Skin epidermis (tissue), 12 donors: ENCODE data around the gene SNTB2.
A peak's percentile ranks its signal among the peaks of the same experiment; 100 is the strongest.
"Not testable (repeated sequence)": the region's sequence is repeated elsewhere in the genome, so short reads cannot be mapped to it uniquely, and the experiment has no call there.

ENCODE experiments used
- H3K27ac ChIP-seq, 21 experiments: fragments of 200-600 bp; sonication (generic) in 11 of 21; one replicate each; pipeline ENCODE4 v1.5.0; 2020; ENCODE audit warnings: mild to moderate bottlenecking in 3 of 21, inconsistent platforms in 2 of 21, moderate library complexity in 2 of 21
- H3K4me3 ChIP-seq, 7 experiments: fragments of 200-600 bp; sonication (generic) in 2 of 7; one replicate each; pipeline ENCODE4 v1.5.0; 2020; ENCODE audit warnings: inconsistent platforms in 2 of 7, mild to moderate bottlenecking in 2 of 7, moderate library complexity in 1 of 7

Gene SNTB2

GRCh38 chr16:69217433-69217832, 30.5 kb downstream of the SNTB2 start:
- H3K4me3 ChIP-seq: no peak overlapping the region
- H3K27ac ChIP-seq: no peak overlapping the region

- Histone ChIP-seq H3K27ac (no peak overlapping the region), H3K4me3 (no peak overlapping the region)
Observed at GRCh38 chr16:69219279-69219678, 32.3 kb downstream of the SNTB2 start.

- H3K27ac ChIP-seq: peak overlapping the region in 2 of 21 experiments; percentile 2 to 77
- H3K4me3 ChIP-seq: no peak overlapping the region
Observed at GRCh38 chr16:69223882-69224281, 36.9 kb downstream of the SNTB2 start.

- Histone ChIP-seq H3K4me3 (no peak overlapping the region), H3K27ac (peak overlapping the region in 9 of 21 experiments; percentile 11 to 77 (median 47))
Observed at GRCh38 chr16:69225121-69225520, 38.2 kb downstream of the SNTB2 start.

GRCh38 chr16:69233124-69233523, 46.2 kb downstream of the SNTB2 start:
- H3K27ac ChIP-seq: peak overlapping the region in 1 of 21 experiments; percentile 30
- no peak overlapping the region for H3K4me3 ChIP-seq

DNA sequence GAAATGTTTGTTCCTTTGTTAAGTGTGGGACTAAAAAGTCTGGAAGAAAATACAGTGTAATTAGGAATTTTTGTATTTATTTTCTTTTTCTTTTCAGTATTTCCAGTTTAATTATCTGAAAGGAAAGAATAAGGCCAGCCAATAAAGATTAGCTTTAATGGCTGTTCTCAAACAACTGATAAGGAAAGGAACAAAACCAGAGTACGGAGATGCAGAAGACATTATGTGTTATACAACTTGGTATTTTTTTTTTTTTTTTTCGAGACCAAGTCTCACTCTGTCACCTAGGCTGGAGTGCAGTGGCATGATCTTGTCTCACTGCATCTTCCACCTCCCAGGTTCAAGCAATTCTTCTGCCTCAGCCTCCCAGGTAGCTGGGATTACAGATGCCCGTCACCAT, 47.5 kb downstream of the SNTB2 start:
- Histone ChIP-seq H3K27ac (no peak overlapping the region), H3K4me3 (no peak overlapping the region)

DNA sequence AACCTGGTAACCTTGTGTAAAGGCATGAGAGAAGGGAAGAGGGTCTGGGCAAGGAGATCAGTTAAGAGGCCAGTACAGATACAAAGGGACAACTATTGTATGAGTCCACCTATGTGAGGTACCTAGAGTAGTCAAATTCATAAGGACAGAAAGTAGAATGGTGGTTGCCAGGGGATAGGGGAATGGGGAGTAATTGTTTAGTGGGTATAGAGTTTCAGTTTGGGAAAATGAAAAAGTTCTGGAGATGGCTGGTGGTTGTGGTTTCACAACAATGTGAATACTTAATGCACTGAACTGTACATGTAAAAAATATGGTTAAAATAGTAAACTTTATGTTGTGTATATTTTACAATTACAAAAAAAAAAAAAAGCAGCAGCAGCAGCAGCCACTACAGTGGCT, 49.4 kb downstream of the SNTB2 start:
- H3K4me3 ChIP-seq: no peak overlapping the region
- H3K27ac ChIP-seq: no peak overlapping the region

DNA sequence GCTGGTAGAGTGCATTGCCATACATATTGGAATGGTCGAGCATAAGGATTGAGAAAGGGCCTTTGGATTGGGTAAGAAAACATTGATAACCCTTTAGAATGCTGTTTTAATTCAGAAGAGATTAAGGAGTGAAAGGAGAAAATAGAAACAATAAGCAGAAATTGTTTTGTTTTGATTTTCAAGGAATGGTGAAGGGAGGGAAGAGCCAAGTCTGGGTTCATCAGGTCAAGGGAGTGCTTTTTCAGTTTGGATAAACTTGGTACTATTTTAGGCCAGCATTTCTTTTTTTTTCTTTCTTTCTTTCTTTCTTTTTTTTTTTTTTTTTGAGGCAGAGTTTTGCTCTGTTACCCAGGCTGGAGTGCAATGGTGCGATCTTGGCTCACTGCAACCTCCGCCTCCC, 50.3 kb downstream of the SNTB2 start:
- Histone ChIP-seq H3K4me3 (no peak overlapping the region), H3K27ac (no peak overlapping the region)

DNA sequence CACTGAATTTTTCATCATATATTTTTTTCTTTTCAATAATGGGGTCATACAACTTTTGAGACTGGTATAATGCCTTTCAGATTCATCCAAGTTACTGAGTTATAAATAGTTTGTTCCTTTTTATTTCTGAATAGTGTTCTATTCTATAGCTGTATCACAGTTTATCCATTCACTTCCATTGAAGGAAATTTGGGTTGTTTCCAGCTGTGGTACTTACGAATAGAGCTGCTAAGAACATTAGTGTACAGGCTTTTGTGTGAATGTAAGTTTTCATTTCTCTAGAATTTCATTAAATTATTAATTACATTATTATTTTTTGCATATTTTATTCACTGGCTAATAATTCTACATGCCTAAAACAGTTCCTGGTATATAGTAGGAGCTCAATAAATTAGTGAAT, 52.9 kb downstream of the SNTB2 start:
- H3K27ac ChIP-seq: no peak overlapping the region
- H3K4me3 ChIP-seq: no peak overlapping the region

DNA sequence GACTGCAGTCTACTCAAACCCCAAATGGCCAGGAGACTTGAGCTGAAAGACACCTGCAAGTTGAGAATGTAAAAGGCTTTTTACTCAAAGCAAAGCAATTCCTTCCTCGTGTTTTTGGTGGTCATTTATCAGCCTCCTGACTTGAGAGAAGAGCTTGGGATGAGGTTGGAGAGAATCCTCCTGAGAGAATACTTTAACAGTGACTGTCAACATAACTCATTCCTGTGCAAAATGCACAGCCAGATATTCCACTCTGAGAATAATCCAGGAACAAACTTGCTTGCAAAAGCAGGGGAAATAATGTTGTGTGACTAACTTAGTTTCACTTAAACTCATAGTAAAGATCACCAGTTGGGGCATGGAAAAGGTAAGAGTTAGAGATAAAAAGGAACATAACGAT, 53.4 kb downstream of the SNTB2 start:
- no peak overlapping the region for H3K4me3 ChIP-seq
- no peak overlapping the region for H3K27ac ChIP-seq

DNA sequence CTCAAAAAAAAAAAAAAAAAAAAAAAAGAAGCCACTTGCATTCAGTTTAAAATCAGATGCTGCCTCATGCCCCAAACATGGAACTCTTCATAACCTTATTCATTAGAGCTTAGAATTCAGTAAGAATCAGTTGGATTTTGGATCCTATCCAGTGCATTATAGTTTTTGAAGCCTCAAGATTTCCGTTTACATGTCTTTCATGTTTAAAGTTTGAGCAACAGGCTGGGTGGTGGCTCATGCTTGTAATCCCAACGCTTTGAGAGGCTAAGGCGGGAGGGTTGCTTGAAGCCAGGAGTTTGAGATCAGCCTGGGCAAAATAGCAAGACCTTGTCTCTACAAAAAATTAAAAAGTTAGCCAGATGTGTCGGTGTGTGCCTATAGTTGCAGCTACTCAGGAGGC, 55.0 kb downstream of the SNTB2 start:
- H3K4me3 ChIP-seq: no peak overlapping the region

DNA sequence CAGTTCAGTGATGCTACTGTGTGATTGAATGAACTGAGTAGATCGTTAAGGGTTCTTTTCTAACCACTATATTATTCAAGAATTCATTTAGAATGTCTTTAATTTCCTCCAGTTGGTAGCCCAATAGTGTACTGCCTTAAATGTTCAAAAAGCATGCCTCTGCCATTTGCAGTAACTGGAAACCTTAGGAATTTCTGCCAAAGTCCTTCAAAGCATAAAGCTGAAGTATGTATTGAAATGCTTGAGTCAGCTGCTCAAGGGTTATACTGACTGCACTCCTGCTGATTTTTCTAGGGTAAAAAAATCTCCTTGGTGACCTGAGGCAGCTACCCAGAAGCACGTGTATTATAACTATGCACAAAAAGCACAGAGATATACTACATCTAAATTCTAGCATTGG, 56.5 kb downstream of the SNTB2 start:
- no peak overlapping the region for H3K27ac ChIP-seq
- H3K4me3 ChIP-seq: no peak overlapping the region

More for the DNA sequence above, 55.0 kb downstream of the SNTB2 start:
- no peak overlapping the region for H3K27ac ChIP-seq

- H3K4me3 ChIP-seq: no peak overlapping the region
- H3K27ac ChIP-seq: no peak overlapping the region
Observed at GRCh38 chr16:69244336-69244735, 57.4 kb downstream of the SNTB2 start.

GRCh38 chr16:69250081-69250480, 63.1 kb downstream of the SNTB2 start:
- no peak overlapping the region for H3K27ac ChIP-seq
- no peak overlapping the region for H3K4me3 ChIP-seq

GRCh38 chr16:69253870-69254341, 66.9 kb downstream of the SNTB2 start:
- Histone ChIP-seq H3K27ac (peak overlapping the region in 10 of 21 experiments; percentile 3 to 60 (median 42)), H3K4me3 (no peak overlapping the region)

DNA sequence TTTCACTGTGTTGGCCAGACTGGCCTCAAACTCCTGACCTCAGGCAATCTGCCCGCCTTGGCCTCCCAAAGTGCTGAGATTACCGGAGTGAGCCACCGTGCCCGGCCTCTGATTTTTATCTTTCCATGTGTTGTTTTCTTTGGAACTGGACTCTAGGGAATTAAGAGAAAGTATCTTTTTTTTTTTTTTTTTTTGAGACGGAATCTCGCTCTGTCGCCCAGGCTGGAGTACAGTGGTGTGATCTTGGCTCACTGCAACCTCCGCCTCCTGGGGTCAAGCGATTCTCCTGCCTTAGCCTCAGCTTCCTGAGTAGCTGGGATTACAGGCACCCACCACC, 72.4 kb downstream of the SNTB2 start:
- not testable (repeated sequence) for H3K27ac ChIP-seq, H3K4me3 ChIP-seq

DNA sequence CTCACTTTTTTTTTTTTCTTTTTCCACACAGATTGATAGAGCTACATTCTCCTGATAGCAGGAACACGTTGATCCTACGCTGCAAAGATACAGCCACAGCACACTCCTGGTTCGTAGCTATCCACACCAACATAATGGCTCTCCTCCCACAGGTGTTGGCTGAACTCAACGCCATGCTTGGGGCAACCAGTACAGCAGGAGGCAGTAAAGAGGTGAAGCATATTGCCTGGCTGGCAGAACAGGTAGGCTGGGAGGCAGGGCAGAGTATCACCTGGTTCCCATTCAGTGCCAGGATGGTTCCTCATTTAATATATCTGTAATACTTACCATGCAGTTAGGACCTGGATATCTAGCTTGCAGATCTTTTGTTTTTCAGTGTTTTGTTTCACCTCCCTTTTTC, 73.1 kb downstream of the SNTB2 start:
- no peak overlapping the region for H3K27ac ChIP-seq
- H3K4me3 ChIP-seq: no peak overlapping the region

DNA sequence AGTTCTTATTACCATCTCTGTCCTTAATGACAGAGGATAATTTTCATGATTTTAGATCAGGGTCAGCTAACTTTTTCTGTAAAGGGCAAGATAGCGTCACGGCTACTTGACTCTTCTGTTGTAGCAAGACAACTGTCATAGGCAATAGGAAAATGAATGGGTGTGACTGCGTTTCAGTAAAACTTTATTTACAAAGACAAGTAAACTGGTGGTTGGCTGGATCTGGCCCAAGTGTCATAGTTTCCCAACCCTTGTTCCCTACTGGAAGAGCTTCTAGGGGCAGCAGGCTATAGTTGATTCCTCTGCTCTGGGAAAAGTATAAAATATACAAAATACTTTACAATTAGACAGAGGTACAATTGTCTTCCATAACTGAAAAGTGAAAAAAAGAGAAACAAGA, 73.5 kb downstream of the SNTB2 start:
- H3K27ac ChIP-seq: no peak overlapping the region
- no peak overlapping the region for H3K4me3 ChIP-seq

- Histone ChIP-seq H3K4me3 (no peak overlapping the region), H3K27ac (no peak overlapping the region)
Observed at GRCh38 chr16:69266334-69267063, 79.5 kb downstream of the SNTB2 start.

GRCh38 chr16:69267633-69268032, 80.7 kb downstream of the SNTB2 start:
- Histone ChIP-seq H3K27ac (no peak overlapping the region), H3K4me3 (no peak overlapping the region)

GRCh38 chr16:69270395-69270794, 83.4 kb downstream of the SNTB2 start:
- H3K27ac ChIP-seq: no peak overlapping the region
- H3K4me3 ChIP-seq: no peak overlapping the region

DNA sequence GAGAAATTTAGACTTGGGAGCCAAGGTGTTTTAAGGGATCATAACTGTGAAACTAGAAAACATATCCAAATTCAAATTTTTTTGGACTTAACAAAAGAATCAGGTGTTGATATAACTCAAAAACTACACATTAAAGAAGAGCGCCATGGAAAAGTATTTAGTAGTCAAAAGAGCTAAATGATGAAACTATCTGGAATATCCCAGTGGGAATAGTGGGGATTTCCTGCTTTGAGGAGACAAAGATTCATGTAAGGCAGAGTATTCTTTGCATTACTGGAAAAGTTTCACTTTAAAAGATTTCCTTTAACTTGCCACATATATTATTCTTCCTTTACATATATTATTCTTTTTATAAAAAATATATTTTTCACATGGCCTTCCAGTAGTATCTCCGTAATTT, 83.9 kb downstream of the SNTB2 start:
- no peak overlapping the region for H3K27ac ChIP-seq
- H3K4me3 ChIP-seq: no peak overlapping the region
